GM21515 (cell line): ENCODE data around the gene PTPN1.

Experiments used
- ATAC-seq: cut with Tn5 transposase; IDR thresholded peaks from one replicate; pipeline ENCODE4 v1.9.1; 2021; ENCODE audit not compliant: unreplicated experiment

PTPN1 gene

GRCh38 chr20:50510706-50511542, 741 bp downstream of the PTPN1 start:
- ATAC-seq = no peak

- no peak for ATAC-seq
These were observed 2.1 kb downstream of the PTPN1 start for GRCh38 chr20:50512323-50512722.

DNA sequence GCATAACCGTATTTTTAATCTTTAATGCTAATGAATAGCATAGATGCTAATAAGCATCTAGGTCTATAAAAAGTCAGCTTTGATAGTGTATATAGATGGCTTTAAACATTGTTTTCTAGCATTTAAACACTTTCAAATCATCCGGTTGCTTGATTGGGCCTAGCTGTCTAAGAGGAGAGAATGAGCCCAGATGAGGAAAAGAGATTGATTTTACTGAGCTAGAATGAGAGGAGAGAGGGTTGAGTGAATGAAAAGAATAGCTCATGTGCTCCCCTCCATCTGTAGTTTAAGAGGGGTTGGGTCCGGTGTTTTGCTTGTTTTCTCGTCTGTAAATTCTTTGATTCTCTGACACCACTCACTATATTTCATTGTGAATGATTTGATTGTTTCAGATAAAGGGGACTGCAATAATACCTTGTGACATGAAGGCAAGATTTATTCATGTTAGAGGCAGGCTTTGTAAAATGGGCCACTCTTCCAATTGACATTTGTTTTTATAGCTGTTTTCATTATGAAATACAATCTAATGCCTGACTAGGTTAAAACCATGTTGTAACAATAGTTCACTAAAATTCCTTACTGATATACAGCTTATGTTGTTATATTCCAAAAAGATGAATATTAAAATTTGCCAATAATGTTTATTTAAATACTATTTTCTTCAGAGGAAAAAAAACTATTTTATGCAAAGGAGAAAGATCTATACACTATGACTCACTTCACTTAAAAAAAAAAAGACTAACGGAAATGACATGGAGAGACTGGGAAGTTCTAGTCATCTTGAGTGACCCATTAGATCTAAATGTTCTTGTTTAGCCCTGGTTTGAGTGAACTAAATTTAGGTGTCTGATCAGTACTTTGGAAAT, 3.2 kb downstream of the PTPN1 start:
- ATAC-seq = no peak

DNA sequence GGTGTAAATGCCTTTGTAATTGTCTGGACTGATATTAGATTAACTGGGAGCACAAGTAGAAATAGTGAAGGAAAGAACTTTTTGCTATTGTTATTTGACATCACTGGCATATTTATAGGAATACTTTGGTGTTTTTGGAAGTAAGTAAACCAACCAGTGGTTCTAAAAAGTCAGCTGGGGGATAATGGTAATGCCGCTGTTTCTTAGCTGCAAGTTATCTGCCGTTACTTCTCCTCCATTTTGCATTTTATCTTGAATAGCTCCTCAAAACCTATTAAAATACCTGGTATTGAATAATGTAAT, 3.8 kb downstream of the PTPN1 start:
- no peak for ATAC-seq

DNA sequence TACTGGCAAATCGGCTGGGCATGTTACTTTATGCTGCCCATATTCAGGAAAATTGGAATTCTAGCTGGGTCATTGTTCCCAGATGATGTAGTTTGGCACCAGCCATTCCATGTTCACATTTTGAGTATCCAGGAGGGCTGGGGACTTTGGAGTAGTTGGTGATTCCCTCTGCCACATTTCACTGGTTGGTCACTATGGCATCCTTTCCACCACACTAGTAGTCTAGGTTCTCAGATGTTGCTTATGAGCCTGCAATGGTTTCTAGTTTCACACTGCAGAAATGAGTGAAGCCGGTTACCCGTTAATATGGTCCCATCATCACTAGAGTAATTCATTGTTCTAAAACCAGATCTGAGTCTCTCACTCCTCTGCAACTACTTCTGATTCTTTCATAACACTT, 4.6 kb downstream of the PTPN1 start:
- no peak for ATAC-seq

- no peak for ATAC-seq
These were observed 5.4 kb downstream of the PTPN1 start for GRCh38 chr20:50515471-50516106.

DNA sequence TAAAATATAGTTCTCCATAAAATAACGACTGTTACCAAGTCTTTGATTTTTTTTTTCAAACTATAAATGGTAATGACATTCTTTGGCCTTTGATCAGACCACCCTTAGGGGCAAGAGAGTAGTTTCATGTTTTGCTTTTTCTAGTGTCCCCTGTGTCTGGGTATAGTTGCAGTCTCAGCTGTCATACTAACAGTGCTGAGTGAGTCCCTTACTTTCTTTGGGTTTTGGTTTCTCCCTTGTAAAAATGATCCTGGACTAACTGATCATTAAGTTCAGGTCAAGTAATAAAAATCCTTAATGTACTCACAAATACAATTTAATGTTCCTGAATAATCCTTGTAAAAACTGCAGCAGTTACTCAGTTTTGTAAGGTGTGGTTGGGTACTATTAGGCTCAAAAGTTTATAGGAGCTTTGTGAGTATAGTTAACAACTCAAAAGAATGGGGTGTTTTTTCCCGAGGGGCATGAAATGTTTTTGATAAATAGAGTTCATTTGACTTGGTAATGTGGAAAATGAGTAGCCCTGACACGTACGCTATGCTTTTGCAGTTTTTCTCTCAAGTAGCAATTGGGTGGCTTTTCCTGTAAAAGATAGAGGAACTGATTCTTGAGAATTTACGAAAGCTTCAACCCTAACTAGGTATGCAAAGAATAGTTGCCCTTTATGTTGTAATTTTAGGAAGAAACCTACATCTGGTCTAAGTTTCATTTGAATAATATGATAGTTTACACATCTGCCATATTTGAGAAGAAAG, 6.2 kb downstream of the PTPN1 start:
- peak; percentile 48 for ATAC-seq

DNA sequence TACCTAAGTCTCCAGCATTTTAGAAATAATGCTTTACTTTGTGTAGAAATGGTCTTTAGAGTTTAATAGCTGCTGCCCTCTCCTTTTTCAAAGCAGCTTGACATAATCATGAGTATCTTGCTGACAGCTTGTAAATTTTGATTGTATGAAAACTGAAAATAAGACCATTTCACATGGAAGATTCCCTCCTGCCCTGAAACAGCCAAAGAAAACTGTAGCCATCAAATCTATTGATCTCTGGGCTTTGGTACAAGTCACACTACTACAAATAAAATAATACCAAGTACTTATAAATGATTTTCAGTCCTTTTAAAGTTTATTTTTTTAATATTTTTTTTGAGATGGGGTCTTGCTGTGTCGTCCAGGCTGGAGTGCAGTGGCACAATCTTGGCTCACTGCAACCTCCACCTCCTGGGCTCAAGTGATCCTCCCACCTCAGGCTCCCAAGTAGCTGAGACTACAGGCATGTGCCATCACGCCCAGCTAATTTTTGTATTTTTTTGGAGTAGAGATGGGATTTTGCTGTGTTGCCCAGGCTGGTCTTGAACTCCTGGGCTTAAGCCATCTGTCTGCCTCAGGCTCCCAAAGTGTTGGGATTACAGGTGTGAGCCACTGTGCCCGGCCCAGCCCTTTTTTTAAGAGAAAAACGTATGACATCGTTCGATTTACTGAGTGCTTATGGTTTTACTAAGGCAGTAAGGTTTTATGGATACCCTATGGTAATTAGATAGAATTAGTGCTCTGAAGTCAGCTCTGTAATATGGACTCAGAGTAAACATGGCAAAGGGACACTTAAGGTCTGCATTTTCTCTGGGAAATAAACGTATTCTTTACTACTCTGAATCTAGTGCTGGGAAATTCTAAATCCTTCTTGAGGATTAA, 7.0 kb downstream of the PTPN1 start:
- no peak for ATAC-seq

GRCh38 chr20:50517817-50518154, 7.6 kb downstream of the PTPN1 start:
- no peak for ATAC-seq

GRCh38 chr20:50518270-50518721, 8.1 kb downstream of the PTPN1 start:
- ATAC-seq = no peak

DNA sequence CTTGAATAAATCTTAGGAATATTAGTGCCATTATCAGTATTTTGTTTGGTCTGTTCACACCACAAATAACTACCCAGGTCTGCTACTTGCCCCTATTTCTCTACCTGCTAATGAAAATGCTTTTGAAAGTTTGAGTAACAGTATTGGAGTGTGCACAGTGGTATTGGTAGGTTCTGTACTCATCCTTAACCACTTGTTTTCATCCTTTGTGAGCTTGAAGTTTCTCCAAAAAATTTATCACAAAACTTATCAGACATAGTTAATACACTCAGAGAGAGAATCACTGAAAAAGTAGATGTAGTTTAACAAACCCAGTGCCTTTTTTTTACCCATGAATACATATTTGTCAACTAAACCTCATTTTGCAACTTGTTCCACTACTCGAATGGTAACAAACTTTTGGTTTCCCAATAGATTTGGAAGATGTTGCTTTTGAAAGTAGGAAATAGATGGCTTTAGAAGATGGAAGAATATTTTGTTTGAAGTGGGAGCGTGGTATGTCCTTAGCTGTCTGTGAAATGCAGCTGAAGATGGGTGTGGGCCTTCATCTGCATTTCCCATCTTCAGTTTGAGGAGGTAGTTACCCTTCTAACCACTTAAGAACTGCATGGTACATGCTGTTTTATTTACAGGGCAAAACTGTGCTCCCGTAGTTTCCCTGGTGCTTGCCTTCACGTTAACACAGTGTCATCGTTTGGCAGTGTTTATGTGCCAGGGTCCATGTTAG, 9.0 kb downstream of the PTPN1 start:
- no peak for ATAC-seq

DNA sequence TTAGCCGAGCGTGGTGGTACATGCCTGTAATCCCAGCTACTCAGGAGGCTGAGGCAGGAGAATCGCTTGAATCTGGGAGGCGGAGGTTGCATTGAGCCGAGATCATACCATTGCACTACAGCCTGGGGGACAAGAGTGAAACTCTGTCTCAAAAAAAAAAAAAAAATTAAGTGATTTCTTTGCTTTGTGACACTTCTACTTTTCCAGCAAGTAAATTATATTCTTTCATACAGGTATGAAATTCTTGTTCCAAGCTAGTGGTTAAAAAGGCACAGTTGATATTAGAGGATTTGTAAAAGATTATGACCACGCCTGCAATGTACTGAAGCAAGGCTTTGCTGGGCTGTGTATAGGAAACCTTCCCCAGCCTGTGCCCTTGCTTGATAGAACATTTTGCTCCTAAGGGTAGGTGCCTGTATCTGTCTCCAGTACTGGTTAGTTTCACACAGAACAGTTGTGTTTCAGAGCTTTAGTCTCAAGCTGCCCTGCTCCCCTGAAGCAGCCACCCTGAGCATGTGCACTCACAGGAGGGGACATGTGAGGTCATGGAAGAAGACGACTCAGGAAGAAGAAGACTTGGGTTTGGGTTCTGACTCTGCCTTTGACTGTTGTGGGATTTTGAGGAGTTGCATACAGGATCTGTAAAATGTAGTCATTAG, 10.2 kb downstream of the PTPN1 start:
- no peak for ATAC-seq

DNA sequence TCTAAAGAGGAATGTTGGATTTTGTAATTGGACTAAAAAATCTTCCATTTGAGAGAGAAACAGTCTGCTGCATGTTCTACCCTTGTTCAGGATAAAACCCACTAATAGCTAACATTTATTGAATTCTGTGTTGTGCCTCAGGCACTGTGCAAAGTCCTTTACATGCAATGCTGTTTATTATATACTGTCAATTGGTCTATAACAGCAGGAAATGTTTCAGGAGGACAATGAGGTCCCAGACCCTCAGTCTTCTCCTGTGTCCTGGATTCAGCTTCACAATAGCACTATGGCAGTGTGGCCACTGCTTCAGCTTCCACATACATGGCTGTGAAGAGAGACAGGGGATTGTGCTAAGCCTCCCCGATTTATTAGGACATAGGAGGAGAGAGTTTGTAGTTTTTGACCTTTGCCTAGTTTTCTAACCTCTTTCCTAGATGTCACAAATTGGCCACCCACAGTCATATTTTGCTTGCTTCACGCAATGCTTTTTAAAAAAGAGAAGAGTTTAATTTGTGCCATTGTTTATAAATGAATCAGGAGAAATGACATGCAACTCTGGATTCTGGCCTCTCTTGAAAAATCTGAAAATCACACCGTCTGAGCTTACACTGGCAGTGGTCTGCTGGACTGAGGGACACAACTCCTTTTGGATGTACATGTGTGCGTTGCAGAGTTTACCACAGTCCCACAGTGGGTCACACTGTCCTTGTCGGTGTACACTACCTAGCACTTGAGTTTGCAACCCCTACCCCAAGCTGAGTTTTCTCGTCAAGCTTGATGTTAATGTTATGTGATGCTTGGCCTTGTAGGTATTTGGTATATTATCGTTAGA, 11.3 kb downstream of the PTPN1 start:
- ATAC-seq = no peak

DNA sequence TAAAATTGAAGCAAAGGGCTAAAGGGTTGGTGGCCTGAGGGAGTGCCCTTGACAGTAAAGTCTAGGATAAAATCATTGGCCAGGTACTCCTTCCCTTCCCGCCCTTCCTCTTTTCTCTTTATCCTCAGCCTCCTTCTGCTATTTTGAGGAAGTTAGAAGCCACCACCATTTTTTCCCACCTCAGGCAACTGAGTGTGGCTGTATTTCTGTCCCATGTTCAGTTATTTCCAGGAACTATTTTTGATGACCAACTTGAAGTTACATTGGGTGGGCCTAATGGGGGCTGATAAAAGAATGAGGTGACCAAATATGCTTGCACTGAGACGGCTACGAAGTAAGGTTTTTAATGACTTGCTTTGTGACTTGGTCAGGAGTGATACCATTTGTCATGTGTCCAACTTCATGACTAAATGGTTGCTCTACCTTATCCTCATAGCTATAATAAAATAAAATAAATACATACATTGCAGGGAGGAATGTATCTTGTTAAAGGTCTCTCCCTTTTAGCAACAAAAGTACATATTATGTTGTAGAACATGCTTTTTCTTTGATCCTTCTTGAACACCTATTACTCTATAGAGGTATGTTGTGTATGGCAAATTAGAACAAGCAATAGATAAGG, 12.0 kb downstream of the PTPN1 start:
- ATAC-seq = no peak

DNA sequence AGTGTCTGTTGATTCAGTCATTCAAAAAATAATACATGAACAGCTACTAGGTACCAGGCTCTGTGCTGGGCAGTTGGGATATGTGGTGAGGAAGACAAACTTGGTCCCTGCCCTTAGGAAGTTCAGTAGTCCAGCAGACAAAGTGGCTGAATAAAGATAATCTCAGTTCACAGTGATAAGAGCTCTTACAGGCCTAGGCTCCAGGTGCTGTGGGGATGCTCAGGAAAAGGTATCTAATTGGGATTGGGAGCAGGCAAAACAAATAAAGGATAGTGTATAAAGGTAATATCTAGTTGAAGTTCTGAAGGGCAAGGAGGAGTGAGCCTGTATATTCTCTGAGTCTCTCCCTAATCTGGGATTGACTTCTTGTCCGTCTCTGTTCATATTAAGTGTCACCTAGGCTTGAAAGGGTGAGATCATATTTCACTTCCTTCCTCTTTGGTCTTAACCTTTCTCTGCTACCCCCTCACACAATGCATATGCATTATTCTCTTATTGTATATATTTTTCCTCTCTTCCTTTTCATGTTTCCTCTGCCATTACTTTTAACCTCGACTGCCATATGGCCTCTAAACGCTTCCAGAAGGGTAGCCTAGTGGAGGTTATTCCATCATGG, 13.5 kb downstream of the PTPN1 start:
- ATAC-seq = no peak

- ATAC-seq = no peak
These were observed 15.5 kb downstream of the PTPN1 start for GRCh38 chr20:50525681-50526080.

GRCh38 chr20:50526403-50526989, 16.3 kb downstream of the PTPN1 start:
- ATAC-seq = no peak
